HepG2 (cell line): ENCODE measurements around the gene C4orf17. TPM values are rescaled to one million over a fixed set of nuclear protein-coding genes. Genes with fewer than 3 reads are reported as not detected.

Experiments
- ARID5B ChIP-seq: IDR thresholded peaks from 2 replicates; pipeline ENCODE4 v1.4.0; 2020; ENCODE audit warnings: mild to moderate bottlenecking, missing genetic modification reagents
- ATF2 ChIP-seq: sonication (generic); formaldehyde crosslinking; IDR thresholded peaks from 2 replicates; pipeline ENCODE4 v1.4.0; 2020; ENCODE audit warnings: missing genetic modification reagents
- BCLAF1 ChIP-seq: fragments of 450-650 bp; IDR thresholded peaks from 2 replicates; pipeline ENCODE4 v1.6.1; 2017; ENCODE audit warnings: mild to moderate bottlenecking
- NFRKB ChIP-seq: fragments of 450-650 bp; IDR thresholded peaks from 2 replicates; pipeline ENCODE4 v1.6.1; 2017
- NR0B2 ChIP-seq: sonication (generic); formaldehyde crosslinking; IDR thresholded peaks from 2 replicates; pipeline ENCODE4 v1.4.0; 2020; ENCODE audit warnings: mild to moderate bottlenecking, missing genetic modification reagents
- PATZ1 ChIP-seq: sonication (generic); formaldehyde crosslinking; IDR thresholded peaks from 2 replicates; pipeline ENCODE4 v1.4.0; 2020; ENCODE audit warnings: missing genetic modification reagents
- SNRNP70 ChIP-seq: fragments of 200-400 bp; formaldehyde crosslinking; IDR thresholded peaks from 2 replicates; pipeline ENCODE4 v1.6.1; 2017; ENCODE audit warnings: mild to moderate bottlenecking, low read depth, low read length, moderate library complexity
- SP1 ChIP-seq, 2 experiments: fragments of 450-650 bp in 1 of 2; sonication (generic) in 1 of 2; formaldehyde crosslinking in 1 of 2; IDR thresholded peaks; 2 replicates each; pipeline versions ENCODE4 v1.4.0 to v1.6.1; 2016 to 2020; ENCODE audit warnings: missing genetic modification reagents in 1 of 2
- ZBTB10 ChIP-seq: sonication (generic); formaldehyde crosslinking; IDR thresholded peaks from 2 replicates; pipeline ENCODE4 v1.4.0; 2020; ENCODE audit warnings: missing genetic modification reagents, borderline replicate concordance
- ZBTB43 ChIP-seq: sonication (generic); formaldehyde crosslinking; conservative IDR thresholded peaks from 2 replicates; pipeline ENCODE4 v1.4.0; 2020; ENCODE audit warnings: missing genetic modification reagents
- ZNF3 ChIP-seq: IDR thresholded peaks from 2 replicates; pipeline ENCODE4 v1.7.0; 2017; ENCODE audit warnings: inconsistent platforms
- ZNF652 ChIP-seq: IDR thresholded peaks from 2 replicates; pipeline ENCODE4 v1.6.1; 2016; ENCODE audit warnings: low read depth, borderline replicate concordance
- polyA plus RNA-seq, 8 experiments: library from polyadenylated mRNA; depleted of rRNA in 3 of 8; stranded (reverse) in 7 of 8; unstranded in 1 of 8; fragments of >200 nt; fragmentation: Illumina TruSeq in 4 of 8; extraction: Trizol in 4 of 8; gene quantifications; 2 replicates each; pipeline versions ENCODE4 v1.2.1 to v1.2.3, GENCODE V29; 2011 to 2016; ENCODE audit warnings: low read depth in 4 of 8, missing spikeins in 1 of 8, mixed read lengths in 1 of 8; ENCODE audit not compliant: insufficient read depth in 1 of 8
- total RNA-seq, 5 experiments: library from RNA; depleted of rRNA; stranded (reverse); fragments of >200 nt; fragmentation: Illumina TruSeq; extraction: Trizol; gene quantifications; 2 replicates each; pipeline ENCODE4 v1.2.3, GENCODE V29; 2016; ENCODE audit warnings: low read depth in 1 of 5

The C4orf17 gene
- total and polyA plus RNA-seq, 2 of the 13 experiments (the other 11 are each of a cell fraction or from before 2014, with no cell fraction given) = not detected

- TF ChIP-seq ZBTB10 (no peak), BCLAF1 (no peak), NR0B2 (no peak), ARID5B (CRISPR knock-in tag) (peak; percentile 79), PATZ1 (CRISPR knock-in tag) (no peak), SP1 (IDR thresholded peaks at IDR 0.05) (no peak), SP1 (CRISPR knock-in tag; IDR thresholded peaks at IDR 0.05) (no peak), NFRKB (no peak), ZNF3 (CRISPR knock-in tag) (no peak), ZNF652 (CRISPR knock-in tag) (no peak; the same call in 1 of the 2 replicates), SNRNP70 (no peak), ATF2 (peak; percentile 46; the same call in 1 of the 2 replicates), ZBTB43 (CRISPR knock-in tag) (no peak; the same call in 1 of the 2 replicates)
These were observed 63.9 kb downstream of the C4orf17 start, which contains the start of gene MTTP (continued) for GRCh38 chr4:99574530-99575324.
